H1 (cell line): ENCODE data around the gene FGF14. TPM values are rescaled to one million over a fixed set of nuclear protein-coding genes. Genes with fewer than 3 reads are reported as not detected.

Source experiments
- CTCF ChIA-PET: fragments of 300-600 bp; sonication (Branson Sonifier 250); formaldehyde crosslinking; loops from one replicate; lab custom pipeline; 2021; ENCODE audit not compliant: partially characterized antibody; lab: Charles Lee
- POLR2A ChIA-PET: fragments of 300-600 bp; sonication (Branson Sonifier 250); formaldehyde crosslinking; loops from one replicate; lab custom pipeline; 2021; ENCODE audit warnings: inconsistent platforms; ENCODE audit not compliant: partially characterized antibody; lab: Charles Lee
- DNase-seq, 2 experiments: peaks; one replicate each; pipeline versions ENCODE4 v3.0.0 to v3.0.0-alpha.2; 2010 to 2022; ENCODE audit warnings: low spot score in 2 of 2, low read depth in 1 of 2, mixed read lengths in 1 of 2
- FAIRE-seq: peaks from 2 replicates; lab custom pipeline; 2011; peaks lifted over from hg19 to GRCh38; lab: Jason Lieb, UNC
- H2AFZ ChIP-seq: 2 replicates; pipeline ENCODE4 v1.8.1; 2012; ENCODE audit warnings: low read length, inconsistent platforms
- H2AK5ac ChIP-seq: 2 replicates; pipeline ENCODE4 v1.6.1; 2013; ENCODE audit warnings: low read depth, low read length
- H2BK120ac ChIP-seq: replicated peaks from 2 replicates; pipeline ENCODE3; 2013; ENCODE audit warnings: low read depth, low read length, inconsistent platforms
- H2BK12ac ChIP-seq: 2 replicates; pipeline ENCODE4 v1.6.1; 2013; ENCODE audit warnings: low read depth, low read length
- H2BK15ac ChIP-seq: 2 replicates; pipeline ENCODE4 v1.6.1; 2013; ENCODE audit warnings: low read length
- H2BK20ac ChIP-seq: 2 replicates; pipeline ENCODE4 v1.6.1; 2013; ENCODE audit warnings: low read length
- H2BK5ac ChIP-seq: 2 replicates; pipeline ENCODE4 v1.6.1; 2013; ENCODE audit warnings: low read depth, low read length
- H3K14ac ChIP-seq: 2 replicates; pipeline ENCODE4 v1.6.1; 2013; ENCODE audit warnings: inconsistent platforms; ENCODE audit not compliant: insufficient read length
- H3K18ac ChIP-seq: 2 replicates; pipeline ENCODE4 v1.6.1; 2013; ENCODE audit warnings: low read length; ENCODE audit errors: extremely low read depth
- H3K23ac ChIP-seq: 2 replicates; pipeline ENCODE4 v1.6.1; 2013; ENCODE audit warnings: inconsistent platforms; ENCODE audit not compliant: insufficient read length
- H3K23me2 ChIP-seq: 2 replicates; pipeline ENCODE4 v1.6.1; 2013; ENCODE audit warnings: low read depth, low read length
- H3K27ac ChIP-seq: 2 replicates; pipeline ENCODE4 v1.6.1; 2011; ENCODE audit warnings: low read depth, low read length, inconsistent platforms
- H3K27me3 ChIP-seq, 4 experiments: replicated peaks in 1 of 4; 1 replicate in 1 of 4; 2 replicates in 3 of 4; pipeline versions ENCODE4 v1.6.1 to v1.8.1; 2011 to 2013; ENCODE audit warnings: low read length in 3 of 4, mild to moderate bottlenecking in 3 of 4, inconsistent platforms in 2 of 4, mixed read lengths in 2 of 4, moderate library complexity in 1 of 4; ENCODE audit not compliant: control insufficient read depth in 3 of 4, insufficient read depth in 3 of 4; ENCODE audit errors: extremely low read depth in 1 of 4
- H3K36me3 ChIP-seq, 4 experiments: 2 replicates each; pipeline versions ENCODE4 v1.6.1 to v1.8.1; 2011 to 2013; ENCODE audit warnings: mild to moderate bottlenecking in 4 of 4, low read length in 3 of 4, moderate library complexity in 2 of 4, control low read depth in 1 of 4, inconsistent platforms in 1 of 4; ENCODE audit not compliant: insufficient read depth in 4 of 4, control insufficient read depth in 2 of 4
- H3K4ac ChIP-seq: replicated peaks from 2 replicates; pipeline ENCODE3; 2013; ENCODE audit warnings: low read length, low read depth, mixed read lengths, inconsistent platforms; ENCODE audit not compliant: insufficient read length
- H3K4me1 ChIP-seq, 4 experiments: replicated peaks in 1 of 4; 1 replicate in 1 of 4; 2 replicates in 3 of 4; pipeline versions ENCODE4 v1.6.1 to v1.8.1; 2011 to 2013; ENCODE audit warnings: low read length in 3 of 4, inconsistent platforms in 2 of 4, mixed read lengths in 1 of 4; ENCODE audit not compliant: insufficient read depth in 4 of 4, control insufficient read depth in 3 of 4
- H3K4me2 ChIP-seq, 2 experiments: 2 replicates each; pipeline versions ENCODE4 v1.6.1 to v1.8.1; 2011 to 2013; ENCODE audit warnings: low read depth in 2 of 2, low read length in 2 of 2, control low read depth in 1 of 2, inconsistent platforms in 1 of 2, mild to moderate bottlenecking in 1 of 2; ENCODE audit not compliant: insufficient read depth in 1 of 2
- H3K4me3 ChIP-seq, 4 experiments: fragments of 200-600, 300-600 bp in 1 of 4; sonication (generic), shearing (Covaris generic), sonication (Bioruptor Twin) in 1 of 4; 2 replicates each; pipeline versions ENCODE4 v1.5.1 to v1.8.1; 2011 to 2016; ENCODE audit warnings: low read length in 4 of 4, low read depth in 3 of 4, control low read depth in 2 of 4, inconsistent platforms in 2 of 4, mild to moderate bottlenecking in 2 of 4, mixed read lengths in 1 of 4, moderate library complexity in 1 of 4; ENCODE audit not compliant: insufficient read depth in 2 of 4; ENCODE audit errors: extremely low read depth in 1 of 4
- H3K56ac ChIP-seq: replicated peaks from 2 replicates; pipeline ENCODE3; 2013; ENCODE audit warnings: low read depth, mild to moderate bottlenecking, mixed read lengths, low read length, inconsistent platforms; ENCODE audit not compliant: insufficient read length
- H3K79me1 ChIP-seq: 2 replicates; pipeline ENCODE4 v1.6.1; 2013; ENCODE audit warnings: low read depth, low read length, control low read depth
- H3K79me2 ChIP-seq, 2 experiments: 2 replicates each; pipeline versions ENCODE4 v1.6.1 to v1.8.1; 2012 to 2013; ENCODE audit warnings: low read length in 2 of 2, mild to moderate bottlenecking in 2 of 2, inconsistent platforms in 1 of 2; ENCODE audit not compliant: insufficient read depth in 2 of 2, control insufficient read depth in 1 of 2
- H3K9ac ChIP-seq, 4 experiments: replicated peaks in 1 of 4; 1 replicate in 1 of 4; 2 replicates in 3 of 4; pipeline versions ENCODE4 v1.6.1 to v1.8.1; 2011 to 2013; ENCODE audit warnings: low read depth in 3 of 4, low read length in 3 of 4, control low read depth in 2 of 4, mild to moderate bottlenecking in 2 of 4, moderate library complexity in 2 of 4, inconsistent platforms in 1 of 4; ENCODE audit errors: extremely low read depth in 1 of 4
- H3K9me3 ChIP-seq, 2 experiments: 2 replicates each; pipeline versions ENCODE4 v1.6.1 to v1.8.1; 2012 to 2013; ENCODE audit warnings: mild to moderate bottlenecking in 2 of 2, moderate library complexity in 2 of 2, control low read depth in 1 of 2, inconsistent platforms in 1 of 2, low read depth in 1 of 2, low read length in 1 of 2, mixed read lengths in 1 of 2; ENCODE audit not compliant: insufficient read depth in 2 of 2
- H4K20me1 ChIP-seq, 2 experiments: replicated peaks in 1 of 2; 2 replicates each; pipeline versions ENCODE3 to v1.8.1; 2011 to 2013; ENCODE audit warnings: inconsistent platforms in 2 of 2, low read length in 2 of 2, mild to moderate bottlenecking in 1 of 2; ENCODE audit not compliant: insufficient read depth in 2 of 2, control insufficient read depth in 1 of 2
- H4K5ac ChIP-seq: 2 replicates; pipeline ENCODE4 v1.6.1; 2013; ENCODE audit warnings: low read length, low read depth, mixed read lengths, inconsistent platforms; ENCODE audit not compliant: insufficient read length
- H4K8ac ChIP-seq: 2 replicates; pipeline ENCODE4 v1.8.0; 2013; ENCODE audit warnings: mild to moderate bottlenecking, moderate library complexity, low read length, inconsistent platforms; ENCODE audit not compliant: insufficient read depth; ENCODE audit errors: extremely low read depth
- H4K91ac ChIP-seq: replicated peaks from 2 replicates; pipeline ENCODE3; 2013; ENCODE audit warnings: low read length, mixed read lengths, inconsistent platforms; ENCODE audit not compliant: insufficient read length
- BRCA1 ChIP-seq: IDR thresholded peaks from 2 replicates; pipeline ENCODE4 v1.6.1; 2012; ENCODE audit warnings: low read depth, low read length, improper control_type of control experiment
- CHD2 ChIP-seq: IDR thresholded peaks from 2 replicates; pipeline ENCODE4 v1.6.1; 2012; ENCODE audit warnings: low read length, improper control_type of control experiment
- EP300 ChIP-seq, 2 experiments: IDR thresholded peaks; 1 replicate in 1 of 2; 2 replicates in 1 of 2; pipeline ENCODE4 v1.6.1; 2011 to 2012; ENCODE audit warnings: low read depth in 2 of 2, low read length in 2 of 2, mild to moderate bottlenecking in 2 of 2, borderline replicate concordance in 1 of 2, inconsistent platforms in 1 of 2, moderate library complexity in 1 of 2
- GABPA ChIP-seq: IDR thresholded peaks from 2 replicates; pipeline ENCODE4 v1.6.1; 2011; ENCODE audit warnings: mild to moderate bottlenecking, low read length, moderate library complexity, borderline replicate concordance; ENCODE audit not compliant: insufficient read depth
- MAX ChIP-seq: IDR thresholded peaks from 2 replicates; pipeline ENCODE4 v1.6.1; 2012; ENCODE audit warnings: inconsistent platforms
- SIN3A ChIP-seq, 2 experiments: IDR thresholded peaks in 1 of 2; conservative IDR thresholded peaks in 1 of 2; 2 replicates each; pipeline ENCODE4 v1.6.1; 2011 to 2012; ENCODE audit warnings: low read length in 2 of 2, improper control_type of control experiment in 1 of 2, low read depth in 1 of 2, mild to moderate bottlenecking in 1 of 2
- SIRT6 ChIP-seq: IDR thresholded peaks from one replicate; pipeline ENCODE4 v1.7.1; 2012; ENCODE audit warnings: low read length, inconsistent platforms
- SIX5 ChIP-seq: IDR thresholded peaks from 2 replicates; pipeline ENCODE4 v1.6.1; 2011; ENCODE audit warnings: mild to moderate bottlenecking, low read depth, low read length
- SP2 ChIP-seq: IDR thresholded peaks from 2 replicates; pipeline ENCODE4 v1.6.1; 2012; ENCODE audit warnings: mild to moderate bottlenecking, low read length, inconsistent platforms
- SUZ12 ChIP-seq: fragments of 200-600 bp; sonication (generic); IDR thresholded peaks from 2 replicates; pipeline ENCODE4 v1.6.1; 2012; ENCODE audit warnings: mild to moderate bottlenecking, inconsistent platforms, low read length, moderate library complexity, mixed read lengths
- TAF1 ChIP-seq: IDR thresholded peaks from 2 replicates; pipeline ENCODE4 v1.6.1; 2011; ENCODE audit warnings: mild to moderate bottlenecking, low read depth, low read length
- ZNF274 ChIP-seq: IDR thresholded peaks from 2 replicates; pipeline ENCODE4 v1.7.0; 2012; ENCODE audit warnings: low read length, borderline replicate concordance; ENCODE audit errors: extremely low read depth
- WGBS, 2 experiments: shearing (Covaris generic) in 1 of 2; methylation state at CpG; one replicate each; pipeline versions ENCODE4 v1.1.6 to v1.1.7; 2013 to 2015; ENCODE audit warnings: low lambda C conversion rate in 2 of 2, mixed read lengths in 2 of 2, inconsistent platforms in 1 of 2, low coverage in 1 of 2, missing lambda C conversion rate in 1 of 2; ENCODE audit not compliant: insufficient replicate concordance in 2 of 2, insufficient coverage in 1 of 2, insufficient read length in 1 of 2; ENCODE audit errors: extremely low coverage in 1 of 2, missing lambda C conversion rate in 1 of 2; 5-methylcytosine and 5-hydroxymethylcytosine counted together
- polyA plus RNA-seq, 7 experiments: library from polyadenylated mRNA; depleted of rRNA in 3 of 7; stranded (reverse) in 5 of 7; unstranded in 2 of 7; fragments of >200 nt in 5 of 7; fragments of 200-250 nt in 2 of 7; gene quantifications; 1 replicate in 5 of 7; 2 replicates in 1 of 7; 4 replicates in 1 of 7; pipeline versions ENCODE4 v1.2.1 to v1.2.3, GENCODE V29; 2011 to 2013; ENCODE audit warnings: missing spikeins in 2 of 7, mixed read lengths in 2 of 7
- total RNA-seq: library from RNA; stranded (reverse); fragmentation: NEBNext Ultra II Directional; extraction: Animal tissue kit (Norgen Biotek cat#: 25700); gene quantifications from 2 replicates; pipeline ENCODE4 v1.2.1, GENCODE V29; 2021

FGF14 gene
- total and polyA plus RNA-seq, 2 of the 8 experiments (the other 6 are each of a cell fraction or from before 2014, with no cell fraction given): 0.05 to 0.58 TPM

DNA sequence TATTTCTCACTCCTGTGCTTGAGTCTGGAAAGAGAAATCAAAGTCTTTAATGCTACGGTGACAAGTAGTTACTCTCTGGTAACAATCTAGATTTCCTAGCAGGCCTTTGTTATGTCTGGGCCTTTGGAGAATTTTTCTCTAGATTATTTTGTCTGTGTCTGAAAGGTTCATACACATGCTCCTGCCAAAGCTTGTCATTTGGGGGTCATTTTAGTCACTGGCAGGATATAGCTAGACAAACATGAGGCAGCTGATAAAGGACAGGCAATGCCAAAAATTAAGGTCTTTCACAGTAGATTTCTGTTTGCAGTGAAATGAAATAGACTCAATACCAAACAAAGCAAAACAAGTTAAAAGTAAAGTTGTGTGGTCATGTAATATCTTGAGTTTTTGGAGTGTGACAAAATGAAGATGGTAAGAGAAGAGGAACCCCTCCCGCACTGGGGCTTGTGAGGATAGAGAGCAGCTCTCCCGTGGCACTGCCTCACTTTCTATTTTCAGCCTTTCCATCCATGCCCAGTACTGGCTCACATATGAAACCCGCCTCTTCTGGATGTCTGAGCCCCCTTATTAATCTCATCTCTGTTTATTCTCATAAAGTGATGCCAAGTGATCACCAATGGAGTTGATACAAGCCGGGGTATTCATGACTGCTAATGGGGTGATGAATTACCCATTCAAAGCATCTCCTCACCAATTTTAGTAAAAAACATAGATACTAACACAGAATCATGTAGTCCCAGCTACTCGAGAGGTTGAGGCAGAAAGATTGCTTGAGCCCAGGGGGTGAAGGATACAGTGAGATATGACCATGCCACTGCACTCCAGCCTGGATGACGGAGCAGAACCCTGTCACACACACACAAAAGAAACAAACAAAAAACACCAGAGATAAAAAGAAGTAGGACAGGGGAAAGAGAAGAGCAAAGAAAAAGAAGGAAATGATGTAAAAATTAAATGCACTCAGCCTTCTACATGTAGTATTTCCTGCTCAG is 389.3 kb downstream of the FGF14 start:
- H3K56ac ChIP-seq: no peak overlapping the region
- H3K4me3 ChIP-seq: no peak overlapping the region
- no peak overlapping the region for H2BK5ac ChIP-seq
- H3K9me3 ChIP-seq: peaks cover 0 to 2% of the 10 kb centered on the region in 2 experiments; a peak in 2 of 4 replicates
- POLR2A ChIA-PET: no interaction called here
- no peaks in the 10 kb centered on the region for H4K20me1 ChIP-seq
- no peak overlapping the region for H2AFZ ChIP-seq
- 95% methylated on average over 7 of the region's 7 CpGs; no CpG with 5 or more reads in 1 of the 2 experiments for WGBS, 2 experiments
- no peak overlapping the region for H4K91ac ChIP-seq
- no peak overlapping the region for H3K14ac ChIP-seq
- no peak overlapping the region for H3K18ac ChIP-seq
- FAIRE-seq (no peak), DNase-seq (no peak)
- H2AK5ac ChIP-seq: no peak overlapping the region
- no peaks in the 10 kb centered on the region for H3K27me3 ChIP-seq
- no peaks in the 10 kb centered on the region for H3K36me3 ChIP-seq
- H4K8ac ChIP-seq: no peak overlapping the region
- no peak overlapping the region for H3K4ac ChIP-seq
- no peak overlapping the region for H3K23ac ChIP-seq
- H3K9ac ChIP-seq: no peak overlapping the region
- H3K23me2 ChIP-seq: no peaks in the 10 kb centered on the region
- no peaks in the 10 kb centered on the region for H3K4me1 ChIP-seq
- no peaks in the 10 kb centered on the region for H3K79me1 ChIP-seq
- no peak overlapping the region for H2BK20ac ChIP-seq
- no peak overlapping the region for H3K4me2 ChIP-seq
- CTCF ChIA-PET: interaction anchor here (1.5 kb wide), 1 partner anchor 445 kb away, joined by 3 read pairs; no protein-coding TSS in a partner anchor
- no peak overlapping the region for H2BK12ac ChIP-seq
- H3K79me2 ChIP-seq: no peaks in the 10 kb centered on the region
- H2BK15ac ChIP-seq: no peak overlapping the region
- H4K5ac ChIP-seq: no peak overlapping the region
- H2BK120ac ChIP-seq: no peak overlapping the region
- H3K27ac ChIP-seq: no peak overlapping the region
- TF ChIP-seq ZNF274 (no peak), SIN3A (conservative IDR thresholded peaks at IDR 0.05 in 1 of 2, IDR thresholded peaks at IDR 0.05 in 1 of 2; ENCODE audit: low read depth in 1 of 2, low read length in 2 of 2) (no peak), CHD2 (no peak), SIX5 (no peak), SUZ12 (no peak), SP2 (no peak), EP300 (IDR thresholded peaks at IDR 0.05; ENCODE audit: borderline replicate concordance in 1 of 2, low read depth in 2 of 2, low read length in 2 of 2) (no peak), GABPA (no peak), SIRT6 (no peak), TAF1 (no peak), MAX (no peak), BRCA1 (no peak)
